GM12892 (cell line): ENCODE data around the gene TNFRSF6B.

Experiments
- POLR2A ChIP-seq: IDR thresholded peaks from 2 replicates; pipeline ENCODE4 v1.6.1; 2011; ENCODE audit warnings: low read depth, low read length, control low read depth
- POLR2AphosphoS5 ChIP-seq: IDR thresholded peaks from 2 replicates; pipeline ENCODE4 v1.6.1; 2011; ENCODE audit warnings: low read depth, low read length, control low read depth

DNA sequence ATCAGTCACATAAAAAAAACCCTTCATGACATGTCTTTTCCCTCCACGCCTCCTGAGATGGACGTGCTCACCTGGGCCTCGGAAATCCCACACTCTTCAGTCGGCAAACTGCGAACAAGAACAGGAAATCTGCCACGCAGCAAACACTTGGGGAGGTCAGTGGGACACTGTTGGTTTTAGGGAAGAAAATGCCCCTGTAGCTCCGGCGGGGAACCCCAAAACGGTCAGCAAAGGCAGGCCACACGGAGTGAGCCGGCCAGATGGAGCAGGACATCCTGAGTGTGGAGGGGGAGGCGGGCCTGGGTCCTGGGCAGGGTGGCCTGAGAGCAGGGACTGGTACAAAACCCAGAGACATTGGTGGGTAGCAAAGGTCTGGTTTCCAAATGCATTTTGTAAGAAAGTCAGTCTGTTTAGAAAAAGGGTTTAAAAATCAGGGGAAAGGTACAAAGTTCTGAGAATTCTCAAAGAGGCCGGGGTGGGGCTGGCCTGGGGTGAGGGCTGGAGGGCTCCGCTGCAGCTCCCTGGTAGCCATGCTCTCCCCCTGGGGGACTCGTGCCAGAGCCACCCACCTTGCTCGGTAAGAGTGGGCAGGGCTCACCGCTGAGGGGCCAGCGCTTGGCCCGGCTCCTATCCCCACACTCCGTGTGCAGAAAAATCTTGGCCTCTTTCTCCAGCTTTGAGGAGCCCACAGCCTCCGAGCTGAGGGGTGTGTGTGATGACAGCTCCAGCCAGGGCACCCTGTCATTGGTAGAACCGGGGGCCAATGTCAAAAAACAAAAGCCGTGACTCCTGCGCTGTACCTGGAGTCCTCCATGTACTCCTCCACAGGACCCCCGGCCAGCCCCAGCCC lies 48.3 kb downstream of the TNFRSF6B start:
- no peak for TF ChIP-seq POLR2A
- no peak for TF ChIP-seq POLR2AphosphoS5
